Right ventricle myocardium inferior (tissue), 1 donor: Measurements from ENCODE around the gene CDV3. TPM values are rescaled to one million over a fixed set of nuclear protein-coding genes. Genes with fewer than 3 reads are reported as not detected.

Experiments used
- ATAC-seq: fragments of 200-7000 bp; cut with Tn5 transposase; one replicate; pipeline ENCODE4 v1.9.1; 2020; ENCODE audit warnings: mild to moderate bottlenecking, moderate library complexity
- DNase-seq: peaks from one replicate; pipeline ENCODE4 v3.0.0; 2021; ENCODE audit errors: missing footprints
- intact Hi-C: fragments of 100-400 bp; cut with DNase I; formaldehyde crosslinking; loops from one replicate; pipeline ENCODE4 v1.11.0; 2022
- total RNA-seq: library from RNA; stranded (reverse); fragmentation: NEBNext Ultra II Directional; extraction: Animal tissue kit (Norgen Biotek cat#: 25700); gene quantifications from one replicate; pipeline ENCODE4 v1.2.1, GENCODE V29; 2021
- donor health status: DM: no; HTN: yes; CAD: no; lungs with severe emphysema.

CDV3 gene
- total RNA-seq, 1 donor from 2014 or later, result 146 TPM

DNA sequence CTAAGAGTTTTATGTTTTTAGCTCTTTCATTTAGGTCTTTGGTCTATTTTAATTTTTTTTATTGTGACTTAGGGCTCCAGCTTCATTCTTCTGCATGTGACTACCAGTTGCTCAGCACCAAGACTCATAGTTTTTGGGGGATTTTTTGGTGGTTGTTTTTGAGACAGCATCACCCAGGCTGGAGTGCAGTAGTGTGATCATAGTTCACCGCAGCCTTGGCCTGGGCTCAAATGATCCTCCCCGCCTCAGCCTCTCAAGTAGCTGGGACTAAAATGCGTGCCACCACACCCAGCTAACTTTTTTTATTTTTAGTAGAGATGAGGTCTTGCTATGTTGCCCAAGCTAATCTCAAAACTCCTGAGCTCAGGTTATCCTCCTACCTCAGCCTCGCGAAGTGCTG is 19.4 kb downstream of the CDV3 start:
- no peak for DNase-seq
- ATAC-seq, result no peak
- intact Hi-C loops, result no loop called here

DNA sequence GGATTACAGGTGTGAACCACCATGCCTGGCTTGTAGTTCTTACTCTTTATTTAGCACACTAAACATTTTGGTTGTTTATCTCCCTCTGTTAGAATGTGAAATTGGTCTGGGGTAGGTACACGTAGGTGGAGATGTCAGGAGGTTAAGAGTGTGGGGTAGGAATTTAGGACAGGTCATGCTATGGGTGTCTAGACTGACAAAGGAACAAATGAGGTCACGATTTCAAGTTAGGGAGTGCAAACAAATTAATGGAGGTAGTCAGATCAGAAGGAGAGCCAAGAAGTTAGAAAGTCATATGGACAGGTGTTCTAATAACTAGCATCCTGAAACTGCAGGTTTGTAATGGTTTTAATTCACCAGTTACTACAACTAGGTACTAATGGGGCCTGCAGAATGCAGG is 19.8 kb downstream of the CDV3 start:
- intact Hi-C loops, result no loop called here
- DNase-seq (no peak), ATAC-seq (no peak)

DNA sequence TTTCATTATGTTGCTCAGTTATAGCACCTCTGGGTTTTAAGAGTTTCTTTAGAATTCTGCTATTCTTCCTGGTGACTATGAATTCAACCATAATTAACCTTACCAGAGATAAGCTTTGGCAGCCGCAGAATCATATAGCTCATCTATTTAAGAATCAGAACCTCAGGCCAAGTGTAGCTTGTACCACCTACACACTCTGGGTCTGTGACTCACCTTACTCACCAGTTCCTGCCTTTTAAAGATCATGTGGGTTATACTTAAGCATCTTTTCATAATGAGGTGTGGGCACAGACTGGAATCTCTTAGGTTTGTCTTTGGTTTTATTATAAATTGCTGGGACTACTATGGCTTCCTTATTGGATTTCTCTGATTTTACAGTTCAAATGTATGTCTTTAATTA is 21.9 kb downstream of the CDV3 start:
- ATAC-seq, result no peak
- intact Hi-C loops, result no loop called here
- DNase-seq, result no peak

DNA sequence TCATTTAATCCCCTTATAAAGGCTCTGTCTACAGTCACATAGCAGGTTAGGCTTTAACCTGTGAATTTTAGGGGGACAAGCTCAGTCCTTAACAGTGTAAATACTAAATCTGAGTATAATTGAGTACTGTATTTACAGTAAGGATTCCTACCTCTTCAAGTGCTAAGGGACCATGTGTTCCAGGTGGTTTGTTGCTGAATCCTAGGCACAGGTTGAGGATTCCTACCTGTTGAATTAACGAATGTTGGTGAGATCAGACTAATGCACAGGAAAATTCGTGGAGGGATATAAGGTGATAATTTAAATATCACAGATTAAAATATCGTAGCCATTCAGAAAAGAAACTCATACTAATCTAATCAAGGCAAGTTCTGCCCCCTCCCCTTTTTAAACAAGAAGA is 24.9 kb downstream of the CDV3 start:
- ATAC-seq (no peak), DNase-seq (no peak)
- intact Hi-C loops, result no loop called here

DNA sequence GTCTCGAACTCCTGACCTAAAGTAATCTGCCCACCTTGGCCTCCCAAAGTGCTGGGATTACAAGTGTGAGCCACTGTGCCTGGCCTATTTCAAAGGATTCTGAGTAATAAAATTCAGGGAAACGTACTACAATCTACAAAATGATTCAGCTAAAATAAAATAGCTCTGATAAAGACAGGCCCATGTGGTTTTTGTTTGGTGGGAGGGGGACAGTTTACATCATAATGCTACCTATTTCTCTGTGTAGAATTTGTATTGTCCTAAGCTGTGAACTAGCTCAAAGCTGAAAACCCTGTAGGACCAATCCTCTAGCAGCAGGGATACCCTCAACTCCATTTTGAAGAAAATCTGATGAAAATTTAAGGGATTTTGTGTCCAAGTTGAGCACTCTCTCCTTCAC is 25.8 kb downstream of the CDV3 start:
- intact Hi-C loops, result no loop called here
- DNase-seq (no peak), ATAC-seq (no peak)

DNA sequence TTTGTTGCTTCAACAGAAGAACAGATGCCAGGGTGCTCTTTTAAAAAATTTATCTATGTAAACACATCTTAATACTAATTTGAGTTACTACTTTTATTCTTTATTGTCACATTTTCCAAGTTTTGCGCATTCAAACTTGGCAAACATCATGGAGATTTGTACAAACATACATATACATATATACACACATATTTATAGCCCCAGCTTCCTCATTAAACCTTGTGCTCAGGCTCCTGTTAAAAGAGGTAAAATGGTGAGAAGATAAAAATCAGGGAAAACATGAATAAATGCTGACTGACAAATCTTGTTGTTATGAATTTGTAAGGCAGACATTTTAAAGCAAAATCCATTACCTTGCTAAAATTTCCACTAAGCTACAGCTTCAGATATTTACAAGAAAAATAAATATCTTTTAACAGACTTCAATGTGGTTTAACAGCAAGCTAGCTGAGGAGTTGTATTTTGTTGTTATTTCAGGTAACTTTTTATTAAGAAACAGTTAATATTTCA is 27.1 kb downstream of the CDV3 start:
- DNase-seq (no peak), ATAC-seq (no peak)
- intact Hi-C loops, result no loop called here

DNA sequence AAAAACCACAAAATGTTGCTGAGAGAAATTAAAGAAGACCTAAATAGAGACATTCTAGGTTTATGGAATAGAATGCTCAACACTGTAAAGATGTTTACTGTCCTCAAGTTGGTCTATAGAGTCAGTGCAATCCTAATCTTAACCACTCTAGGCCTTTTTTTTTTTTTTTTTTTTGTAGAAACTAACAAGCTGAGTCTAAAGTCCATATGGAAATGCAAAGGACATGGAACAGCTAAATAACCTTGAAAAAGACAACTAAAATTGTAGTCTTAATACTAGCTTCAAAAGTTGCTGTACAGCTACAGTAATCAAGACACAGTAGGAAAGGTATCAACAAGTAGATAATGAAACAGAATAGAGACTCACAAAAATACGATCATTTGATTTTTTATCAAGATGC is 32.9 kb downstream of the CDV3 start:
- no peak for ATAC-seq
- intact Hi-C loops, result no loop called here
- DNase-seq, result no peak

DNA sequence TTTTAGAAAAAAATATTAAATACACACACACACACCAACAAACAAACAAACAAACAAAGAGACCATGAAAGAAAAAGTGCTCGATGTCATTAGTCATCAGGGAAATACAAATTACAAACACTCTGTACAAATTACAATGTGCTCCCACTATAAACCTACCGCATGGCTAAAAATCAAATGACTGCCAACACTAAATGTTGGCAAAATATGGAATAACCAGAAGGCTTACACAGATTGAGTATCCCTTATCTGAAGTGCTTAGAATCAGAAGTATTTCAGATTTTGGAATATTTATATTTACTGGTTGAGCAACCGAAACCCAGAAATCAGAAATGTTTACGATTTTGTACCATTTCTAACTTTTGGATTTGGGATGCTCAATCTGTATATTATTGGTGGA is 33.4 kb downstream of the CDV3 start:
- intact Hi-C loops, result no loop called here
- no peak for DNase-seq
- no peak for ATAC-seq

DNA sequence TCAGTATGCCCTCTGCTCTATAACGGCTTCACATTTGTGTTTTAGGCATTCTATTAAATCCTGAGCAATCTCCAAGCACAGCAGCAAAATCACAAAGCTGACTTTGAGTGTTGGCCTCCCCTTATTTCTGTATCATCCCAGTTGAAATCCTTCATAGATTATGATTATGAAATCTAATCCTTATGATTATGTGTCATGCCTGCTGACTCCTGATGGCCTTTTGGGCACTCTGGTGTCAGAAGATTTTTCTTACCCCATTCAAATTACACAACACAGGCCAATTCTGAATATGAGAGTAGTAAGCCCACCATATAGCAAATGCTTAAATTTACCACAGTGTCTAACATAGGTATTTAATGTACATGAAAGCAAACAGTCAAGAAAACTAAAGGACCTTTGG is 34.3 kb downstream of the CDV3 start:
- DNase-seq (no peak), ATAC-seq (no peak)
- intact Hi-C loops, result no loop called here

DNA sequence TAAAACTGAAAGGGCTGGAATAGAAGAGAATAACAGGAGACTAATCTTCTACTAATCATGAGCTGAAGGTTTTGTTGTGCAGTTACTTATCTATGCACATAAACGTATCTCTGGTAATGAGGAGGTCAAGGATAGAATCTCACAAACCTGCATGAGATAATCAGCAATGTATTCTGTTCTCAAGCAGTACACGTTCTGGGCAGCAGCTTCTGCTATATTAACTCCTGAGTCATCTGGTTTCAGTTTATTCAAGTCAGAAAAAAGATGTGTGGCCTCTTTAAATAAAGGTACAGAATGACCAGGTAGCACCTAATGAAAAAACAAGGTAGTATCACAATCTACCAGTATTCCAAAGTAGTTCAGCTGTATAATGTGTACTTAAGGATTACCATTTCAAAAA is 34.9 kb downstream of the CDV3 start:
- no peak for ATAC-seq
- intact Hi-C loops, result no loop called here

DNA sequence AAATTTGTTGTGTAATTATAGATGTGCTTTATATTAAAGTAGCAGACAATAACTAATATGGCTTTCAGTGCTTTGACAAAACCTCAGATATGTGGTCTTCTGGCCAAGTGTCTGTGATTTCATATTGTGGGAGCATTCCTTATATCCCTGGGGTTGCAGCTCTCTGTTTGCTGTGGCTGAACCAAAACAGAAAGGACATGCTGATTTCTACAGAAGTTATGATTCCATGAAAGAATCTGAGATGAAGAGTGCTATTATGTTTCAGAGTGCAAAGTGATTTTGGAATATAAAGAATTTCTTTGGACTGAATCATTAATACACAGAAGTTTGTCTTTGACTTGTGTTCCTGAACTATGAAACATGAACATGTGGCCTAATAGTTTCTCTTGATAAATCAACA is 36.5 kb downstream of the CDV3 start:
- no peak for ATAC-seq
- intact Hi-C loops, result no loop called here
- no peak for DNase-seq

More for the DNA sequence above, 34.9 kb downstream of the CDV3 start:
- DNase-seq, result no peak

DNA sequence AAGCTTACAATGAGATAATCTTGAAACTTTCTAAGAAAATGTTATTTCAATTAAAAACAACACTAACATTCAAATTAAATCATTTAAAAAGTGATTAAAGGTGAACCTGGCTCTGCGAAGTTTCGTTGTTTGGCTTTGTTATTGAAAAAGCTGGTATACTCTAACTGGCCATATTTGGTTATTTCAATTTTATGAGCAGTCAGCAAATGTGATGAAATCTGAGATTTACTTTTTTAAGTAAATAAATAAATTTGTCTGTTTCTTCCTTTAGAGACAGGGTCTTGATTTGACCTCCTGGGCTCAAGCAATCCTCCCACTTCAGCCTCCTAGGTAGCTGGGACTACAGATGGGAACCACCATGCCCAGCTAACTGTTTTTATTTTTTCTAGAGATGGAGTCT is 38.0 kb downstream of the CDV3 start:
- ATAC-seq (no peak), DNase-seq (no peak)
- intact Hi-C loops, result no loop called here

DNA sequence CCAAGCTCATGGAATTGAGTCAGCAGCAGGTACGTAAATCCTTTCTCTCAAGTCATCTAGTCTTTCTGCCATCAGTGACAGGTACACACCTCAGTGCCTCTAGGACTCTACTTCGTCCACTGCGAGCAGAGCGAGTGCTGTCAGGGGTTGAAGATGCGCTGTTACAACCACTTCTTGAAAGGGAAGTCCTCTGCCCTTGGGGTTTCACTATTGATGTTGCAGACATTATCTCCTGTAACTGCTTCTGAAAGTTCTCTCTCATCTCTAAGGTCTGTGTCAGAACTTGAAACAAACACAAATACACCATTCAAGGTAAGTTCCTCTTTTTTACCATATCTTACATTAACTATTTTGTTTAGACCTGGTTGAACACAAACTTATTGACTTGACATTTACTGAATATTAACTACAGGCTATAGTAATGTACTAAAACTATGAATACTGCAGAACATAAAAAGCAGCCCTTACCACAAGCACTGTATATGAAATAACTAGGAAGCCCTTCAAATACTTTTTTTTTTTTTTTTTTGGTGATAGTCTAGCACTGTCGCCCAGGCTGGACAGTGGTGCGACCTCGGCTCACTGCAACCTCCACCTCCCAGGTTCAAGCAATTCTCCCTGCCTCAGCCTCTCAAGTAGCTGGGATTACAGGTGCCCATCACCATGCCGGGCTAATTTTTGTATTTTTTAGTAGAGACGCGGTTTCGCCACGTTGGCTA is 46.7 kb downstream of the CDV3 start:
- ATAC-seq (no peak), DNase-seq (no peak)
- intact Hi-C loops, result no loop called here

DNA sequence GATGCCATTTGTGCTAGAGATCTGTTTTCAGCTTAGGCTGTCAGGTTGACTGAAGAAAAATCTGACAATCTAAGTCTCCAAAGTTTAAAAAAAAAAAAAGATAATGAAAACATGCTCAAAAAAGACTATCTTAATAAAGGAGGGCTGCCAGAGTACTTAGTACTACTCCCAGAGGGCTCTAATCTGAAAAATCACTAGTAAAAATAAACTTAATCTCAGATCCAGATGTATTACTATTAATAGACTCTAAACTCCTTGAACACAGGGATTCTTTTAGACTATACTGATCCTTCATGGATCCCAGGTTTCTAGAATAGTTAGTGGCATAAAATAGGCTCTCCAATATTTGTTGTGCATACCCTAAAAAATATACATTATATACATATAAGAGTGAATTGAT is 54.3 kb downstream of the CDV3 start:
- DNase-seq (no peak), ATAC-seq (no peak)
- intact Hi-C loops, result no loop called here

DNA sequence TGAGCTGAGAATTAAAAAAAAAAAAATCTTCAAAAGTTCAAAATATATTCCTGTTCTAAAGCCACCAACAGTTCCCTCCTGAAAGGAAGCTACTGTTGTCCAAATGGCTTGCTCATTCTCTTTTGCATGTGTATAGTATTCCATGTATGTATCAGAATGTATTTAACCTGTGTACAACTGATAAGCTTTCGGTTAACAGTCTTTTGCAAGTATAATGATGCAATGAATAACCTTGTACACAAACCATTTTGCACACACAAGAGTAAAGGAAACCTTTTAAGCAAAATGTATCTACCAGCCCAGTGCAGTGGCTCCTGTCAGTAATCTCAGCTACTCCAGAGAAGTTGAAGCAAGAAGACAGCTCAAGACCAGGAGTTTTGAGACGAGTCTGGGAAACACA is 55.7 kb downstream of the CDV3 start:
- no peak for DNase-seq
- ATAC-seq, result no peak
- intact Hi-C loops, result no loop called here

DNA sequence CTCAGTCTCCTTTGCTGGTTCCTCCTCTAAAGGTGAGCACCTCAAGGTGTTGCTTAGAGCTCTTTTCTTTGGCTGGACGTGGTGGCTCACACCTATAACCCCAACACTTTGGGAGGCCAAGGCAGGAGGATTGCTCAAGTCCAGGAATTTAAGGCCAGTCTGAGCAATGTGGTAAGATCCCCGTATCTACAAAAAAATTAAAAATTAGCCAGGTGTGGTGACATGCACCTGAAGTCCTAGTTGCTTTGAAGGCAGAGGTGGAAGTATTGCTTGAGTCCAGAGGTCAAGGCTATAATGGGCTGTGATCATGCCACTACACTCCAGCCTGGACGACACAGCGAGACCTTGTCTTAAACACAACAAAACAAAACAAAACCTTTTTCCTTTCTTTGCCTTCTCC is 60.0 kb downstream of the CDV3 start:
- DNase-seq, result no peak
- no peak for ATAC-seq
- intact Hi-C loops, result no loop called here

Other genes starting within 250 kb of the CDV3 start
- not detected for gene BFSP2, start 173.6 kb upstream of the CDV3 start, total RNA-seq
- gene TOPBP1, start 88.3 kb downstream of the CDV3 start, total RNA-seq, result 10.5 TPM
- gene TF, start 172.7 kb downstream of the CDV3 start, total RNA-seq, result 15.7 TPM
- 27.2 TPM for gene SRPRB, start 232.1 kb downstream of the CDV3 start, total RNA-seq